Raji (cell line): Measurements from ENCODE around the gene GALNT2.

Source experiments
- POLR2A ChIP-seq: IDR thresholded peaks from 2 replicates; pipeline ENCODE4 v1.6.1; 2011; ENCODE audit warnings: low read depth, low read length, control low read depth; ENCODE audit not compliant: insufficient read depth

GALNT2 gene

DNA sequence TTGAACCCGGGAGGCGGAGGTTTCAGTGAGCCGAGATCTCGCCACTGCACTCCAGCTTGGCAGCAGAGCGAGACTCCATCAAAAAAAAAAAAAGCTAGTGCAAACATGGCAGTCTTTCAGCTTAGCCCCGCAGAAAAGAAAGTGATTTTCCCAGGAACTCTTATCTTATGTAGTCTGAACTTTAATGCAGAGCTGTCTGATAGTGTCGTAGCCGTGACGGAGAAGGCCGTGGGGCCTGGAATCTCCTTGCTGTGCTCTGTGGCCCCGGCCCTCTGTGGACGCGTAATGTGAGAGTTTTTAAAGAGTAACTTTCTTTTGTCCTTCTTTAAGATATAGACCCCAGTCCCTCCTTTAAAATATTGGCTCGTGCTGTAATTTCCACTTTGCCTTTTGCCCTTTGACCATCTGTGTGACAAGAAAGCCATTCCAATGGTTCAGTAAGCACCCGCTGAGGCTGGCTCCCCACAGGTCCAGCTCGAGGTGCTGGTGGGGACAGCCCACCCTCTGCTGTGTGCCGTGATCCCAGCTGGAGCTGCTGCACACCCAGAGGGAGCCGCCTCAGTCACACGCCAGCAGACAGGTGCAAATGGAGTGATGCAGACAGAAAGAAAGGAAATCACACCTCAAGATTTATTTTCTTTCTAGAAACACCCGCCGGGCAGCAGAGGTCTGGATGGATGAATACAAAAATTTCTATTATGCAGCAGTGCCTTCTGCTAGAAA is 195.1 kb downstream of the GALNT2 start:
- TF ChIP-seq POLR2A = no peak

DNA sequence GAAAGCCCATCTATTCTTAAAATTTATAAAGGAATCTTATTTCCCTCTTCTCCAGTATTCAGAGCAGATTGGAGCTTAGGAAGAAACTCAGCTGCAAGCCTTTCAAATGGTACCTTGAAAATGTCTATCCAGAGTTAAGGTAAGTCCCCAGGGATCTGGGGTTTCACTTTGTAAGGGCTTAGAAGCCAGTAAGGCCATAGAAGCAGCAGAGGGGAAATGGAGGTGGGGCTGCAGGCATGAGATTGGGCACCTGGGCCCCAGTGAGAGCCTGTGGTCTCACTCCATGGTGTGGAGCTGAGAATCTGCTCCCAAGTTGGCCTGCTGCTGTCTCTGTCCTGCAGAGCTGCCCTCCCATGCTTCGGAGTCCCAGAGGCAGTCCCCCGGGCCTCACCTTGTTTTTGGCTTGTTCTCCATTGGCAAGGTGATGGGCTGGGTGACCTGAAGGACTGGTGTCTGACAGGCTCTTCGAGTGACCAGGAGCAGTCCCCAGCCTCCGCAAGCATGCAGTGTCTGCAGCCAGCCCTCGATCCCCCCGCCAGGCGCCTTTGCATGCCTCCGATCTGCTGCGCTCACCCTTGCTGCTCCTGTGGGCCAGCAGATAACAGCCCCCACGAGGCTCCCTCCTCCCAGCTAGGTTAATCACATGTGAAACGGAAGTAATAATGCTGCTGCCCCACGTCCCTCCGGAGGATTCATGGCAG is 196.0 kb downstream of the GALNT2 start:
- TF ChIP-seq POLR2A = no peak

DNA sequence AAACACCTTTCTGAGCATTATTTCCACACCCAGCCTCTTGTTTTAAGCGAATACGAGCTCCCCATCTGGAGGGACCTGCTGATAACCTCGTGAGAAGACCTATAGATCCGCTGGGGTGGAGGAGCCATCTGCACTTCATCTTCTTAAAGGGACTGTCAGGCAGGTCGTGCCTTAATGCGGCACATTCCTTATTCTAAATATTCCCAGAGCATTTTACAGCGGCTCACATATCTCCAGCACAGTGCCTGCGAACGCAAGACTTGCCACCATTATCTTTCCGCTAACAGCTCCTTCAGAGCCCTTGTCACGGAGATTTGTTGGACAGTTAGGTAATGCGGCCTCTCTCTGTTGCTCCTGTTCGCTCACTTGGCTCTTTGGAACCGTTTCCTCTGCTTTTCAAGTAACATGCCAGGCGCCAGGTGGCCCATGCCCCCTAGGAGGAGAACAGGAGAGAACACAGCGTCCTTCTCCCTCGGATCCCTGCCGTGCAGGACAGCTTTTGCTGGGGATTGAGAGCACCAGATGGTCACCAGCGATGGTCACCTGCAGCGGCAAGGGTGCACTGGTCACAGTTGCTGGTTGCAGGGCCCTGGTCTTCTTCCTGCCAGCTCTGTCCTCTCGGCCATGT is 196.6 kb downstream of the GALNT2 start:
- no peak for TF ChIP-seq POLR2A

DNA sequence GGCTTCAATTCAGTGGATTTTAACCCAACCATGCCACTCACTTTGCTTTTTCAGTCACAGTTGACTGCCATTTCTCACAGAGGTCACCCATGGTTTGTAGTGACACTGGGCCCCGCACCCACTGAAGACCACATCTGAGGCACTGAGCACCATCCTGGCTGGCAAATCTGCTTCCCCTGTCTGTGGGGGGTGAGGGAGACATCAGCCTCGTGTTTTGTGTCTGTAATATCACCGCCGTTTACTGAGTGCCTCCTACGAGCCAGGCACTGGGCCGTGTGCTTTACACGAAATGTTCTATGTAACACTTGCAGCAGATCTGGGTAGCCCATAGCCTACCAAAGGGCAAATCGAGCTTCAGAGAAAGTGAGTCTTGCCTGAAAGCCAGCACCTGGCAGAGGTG is 197.3 kb downstream of the GALNT2 start:
- no peak for TF ChIP-seq POLR2A

DNA sequence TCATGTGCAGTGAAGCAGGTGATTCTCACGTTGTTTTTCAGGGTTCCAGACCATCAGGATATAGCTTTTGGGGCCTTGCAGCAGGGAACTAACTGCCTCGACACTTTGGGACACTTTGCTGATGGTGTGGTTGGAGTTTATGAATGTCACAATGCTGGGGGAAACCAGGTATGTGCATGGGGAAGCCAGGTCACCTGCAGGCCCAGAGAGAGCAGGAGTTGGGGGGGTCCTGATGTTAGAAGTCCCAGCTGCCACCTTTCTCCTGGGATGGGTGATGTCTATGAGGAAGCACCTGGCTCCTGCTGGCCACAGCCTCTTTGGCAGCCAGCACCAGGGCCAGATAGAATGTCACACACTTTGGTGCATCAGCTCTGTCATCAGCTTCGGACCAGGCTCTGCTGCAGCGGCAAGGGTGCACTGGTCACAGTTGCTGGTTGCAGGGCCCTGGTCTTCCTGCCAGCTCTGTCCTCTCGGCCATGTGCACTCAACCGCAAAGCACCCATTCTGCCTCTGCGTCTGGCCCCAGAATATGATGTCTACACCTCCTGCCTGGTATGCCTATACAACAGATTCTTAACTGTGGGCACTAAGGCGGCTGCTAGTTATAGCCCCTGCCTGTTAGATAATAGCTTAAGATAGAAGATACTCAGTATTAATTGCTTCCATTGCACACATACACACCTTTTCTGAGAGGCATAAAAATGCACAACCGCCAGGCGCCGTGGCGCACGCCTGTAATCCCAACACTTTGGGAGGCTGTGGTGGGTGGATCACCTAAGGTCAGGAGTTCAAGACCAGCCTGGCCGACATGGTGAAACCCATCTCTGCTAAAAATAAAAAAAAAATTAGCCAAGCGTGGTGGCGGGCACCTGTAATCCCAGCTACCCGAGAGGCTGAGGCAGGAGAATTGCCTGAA is 198.4 kb downstream of the GALNT2 start:
- TF ChIP-seq POLR2A = no peak

DNA sequence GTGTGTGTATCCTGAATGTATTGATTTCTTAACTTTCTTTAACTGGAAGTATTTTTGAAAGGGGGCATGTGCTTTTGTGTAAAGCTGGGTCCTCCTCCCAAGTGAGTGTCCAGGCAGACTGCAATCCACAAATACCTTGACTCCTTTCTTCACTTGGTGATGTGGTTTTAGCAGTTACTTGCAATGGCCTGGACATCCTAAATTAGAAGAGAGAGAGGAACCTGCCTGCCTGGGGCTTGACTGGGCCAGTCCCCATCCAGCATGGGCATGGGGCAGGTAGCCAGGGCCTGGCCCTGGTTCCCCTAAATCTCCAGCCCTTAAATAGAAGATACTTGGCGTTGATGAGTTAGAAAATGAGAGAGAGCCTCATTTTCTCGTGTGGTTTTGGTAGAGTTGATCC is 199.4 kb downstream of the GALNT2 start:
- no peak for TF ChIP-seq POLR2A

DNA sequence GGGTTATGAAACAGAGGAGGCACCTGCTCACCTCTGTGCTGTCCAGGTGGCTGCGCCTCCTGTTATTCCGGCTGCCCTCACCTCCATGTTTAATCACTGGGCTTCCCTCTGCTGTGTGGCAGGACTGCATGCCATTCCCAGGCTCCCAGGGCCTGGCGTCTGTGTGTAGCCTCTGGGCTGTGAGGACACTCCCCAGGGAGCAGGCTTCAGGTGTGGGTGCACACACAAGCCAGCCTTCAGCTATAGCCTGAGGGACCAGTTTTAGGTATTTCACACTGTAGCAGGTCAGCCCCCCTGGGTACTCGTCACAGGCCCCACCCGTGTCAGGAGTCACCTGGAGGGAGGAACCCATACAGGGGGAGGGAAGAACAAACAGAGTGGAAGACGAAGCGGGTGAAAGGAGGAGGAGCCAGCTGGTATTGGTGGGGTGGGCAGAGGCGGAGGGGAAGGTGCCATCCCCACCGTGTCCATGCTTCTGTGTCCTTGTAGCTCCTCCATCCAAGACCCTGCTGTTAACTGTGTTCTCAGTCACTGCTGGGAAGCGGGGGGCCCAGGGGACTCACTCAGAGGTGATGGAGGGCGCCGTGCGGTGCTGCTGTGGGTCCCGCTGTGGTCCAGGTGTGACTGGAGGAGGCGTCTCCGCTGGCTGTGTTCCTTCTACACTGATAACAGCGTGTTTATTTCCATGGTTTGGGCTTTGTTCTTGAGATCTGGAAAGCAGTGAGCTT is 200.5 kb downstream of the GALNT2 start:
- no peak for TF ChIP-seq POLR2A

DNA sequence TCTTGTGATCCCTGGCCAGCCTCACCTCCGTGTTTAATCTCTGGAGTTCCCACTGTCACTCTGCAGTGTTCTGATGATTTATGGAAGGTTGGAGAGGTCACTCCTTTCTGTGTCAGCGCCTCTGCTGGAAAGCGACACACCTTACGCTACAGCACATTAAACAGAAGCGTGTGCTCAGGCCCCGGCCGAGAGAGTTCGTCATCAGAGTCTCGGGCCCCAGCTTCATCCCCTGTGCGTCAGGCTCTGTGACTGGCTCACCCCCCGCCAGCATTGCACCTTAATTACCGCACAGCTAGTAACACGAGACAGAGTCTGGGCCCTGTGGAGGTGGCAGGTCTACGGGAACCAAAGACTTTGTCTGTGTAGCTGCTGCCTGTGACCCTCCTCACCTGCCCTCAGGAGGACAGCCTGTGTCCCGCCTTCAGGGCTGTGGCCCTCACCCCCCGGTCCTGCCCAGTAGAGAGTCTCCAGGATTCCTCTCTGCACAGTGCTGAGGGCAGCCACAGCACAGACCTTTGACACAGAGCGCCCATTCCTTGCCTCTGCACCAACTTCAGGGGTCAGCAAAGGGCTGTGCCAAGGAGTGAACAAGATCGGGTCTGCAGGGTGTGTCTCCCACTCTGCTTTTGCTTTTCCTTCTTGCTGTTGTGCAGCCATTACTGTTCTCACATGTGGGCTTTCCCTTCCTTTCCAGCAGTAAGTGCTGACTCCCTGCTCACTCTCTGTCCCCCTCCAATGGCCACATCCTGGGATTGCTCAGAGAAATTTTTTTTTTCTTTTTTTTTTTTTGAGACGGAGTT is 201.5 kb downstream of the GALNT2 start:
- no peak for TF ChIP-seq POLR2A

DNA sequence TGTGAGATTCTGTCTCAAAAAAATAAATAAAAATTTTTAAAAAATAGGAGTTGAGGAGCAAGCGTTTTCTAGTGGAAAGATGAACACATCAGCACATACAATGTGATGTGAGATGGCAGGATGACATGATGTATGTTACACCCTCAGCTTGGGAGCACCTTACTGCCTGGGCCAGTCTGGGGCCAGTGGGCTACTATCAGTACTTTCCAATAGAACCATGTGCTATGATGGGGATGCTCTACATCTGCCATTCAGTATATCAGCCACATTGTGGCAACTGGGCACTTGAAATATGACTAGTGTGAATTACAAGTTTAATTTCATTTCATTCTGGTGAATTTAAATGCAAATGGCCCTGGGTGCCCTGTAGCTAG is 203.1 kb downstream of the GALNT2 start:
- no peak for TF ChIP-seq POLR2A

DNA sequence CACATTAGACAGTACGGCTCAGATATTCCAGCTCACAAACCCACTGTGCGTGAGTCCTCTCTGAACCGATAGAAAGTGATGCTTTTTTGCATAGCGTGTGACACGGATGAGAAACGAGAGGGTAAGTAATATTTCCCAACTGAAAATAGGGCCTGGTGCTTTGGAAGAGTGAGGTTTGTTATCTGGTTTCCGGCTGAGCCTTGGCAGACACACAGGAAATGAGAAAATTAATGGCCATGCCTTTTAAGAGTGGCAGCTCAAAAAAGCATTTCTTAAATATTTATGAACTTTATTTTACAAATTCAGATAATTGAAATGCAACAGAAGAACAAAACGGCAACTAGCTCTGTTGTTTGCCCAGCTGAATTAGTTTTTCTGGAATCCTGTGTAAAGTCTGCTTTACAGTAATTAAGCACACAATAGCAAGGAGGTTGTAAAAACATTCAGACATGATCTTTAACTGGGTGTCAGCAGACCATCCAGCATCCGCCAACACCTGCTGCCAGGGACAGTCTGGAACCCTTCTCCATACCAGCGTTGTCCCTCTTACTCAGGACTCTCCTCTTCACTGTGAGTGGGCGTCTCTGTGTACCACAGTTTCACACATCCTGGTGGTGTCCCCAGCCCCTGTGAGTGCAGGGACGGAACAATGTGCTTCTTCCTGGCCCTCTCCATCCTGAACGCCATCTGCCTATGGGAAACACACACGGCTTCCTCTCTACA is 203.7 kb downstream of the GALNT2 start:
- no peak for TF ChIP-seq POLR2A

DNA sequence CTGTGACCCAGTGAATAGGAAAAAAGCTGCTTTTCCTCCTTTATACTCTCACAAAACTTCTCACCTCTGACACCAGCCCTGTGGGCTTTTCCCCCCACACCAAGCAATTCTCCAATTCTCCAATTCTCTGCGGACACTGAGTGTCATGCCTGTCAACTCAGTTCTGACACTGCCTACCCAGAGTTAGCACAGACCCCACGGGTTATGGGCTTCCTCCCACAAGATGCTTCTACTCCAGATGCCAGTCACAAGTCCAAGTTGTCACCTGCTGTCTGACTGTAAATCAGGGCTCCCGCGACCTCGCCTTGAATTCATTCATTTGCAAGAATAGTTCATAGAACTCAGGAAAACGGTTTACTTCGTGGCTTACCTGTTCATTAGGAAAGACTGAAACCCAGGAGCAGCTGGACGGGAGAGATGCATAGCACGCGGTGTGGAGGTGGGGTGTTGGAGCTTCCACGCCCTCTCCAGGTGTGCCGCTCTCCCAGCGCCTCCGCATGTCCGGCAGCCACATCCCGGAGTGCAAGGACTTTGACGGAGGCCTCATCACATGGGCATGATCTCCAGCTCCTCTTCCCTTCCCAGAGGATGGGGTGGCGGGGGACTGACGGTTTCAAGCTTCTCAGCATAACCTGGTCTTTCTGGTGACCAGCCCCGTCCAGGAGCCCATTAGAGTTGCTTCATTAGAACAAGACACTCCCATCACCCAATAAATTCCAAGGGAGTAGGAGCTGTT is 204.4 kb downstream of the GALNT2 start:
- TF ChIP-seq POLR2A = no peak

DNA sequence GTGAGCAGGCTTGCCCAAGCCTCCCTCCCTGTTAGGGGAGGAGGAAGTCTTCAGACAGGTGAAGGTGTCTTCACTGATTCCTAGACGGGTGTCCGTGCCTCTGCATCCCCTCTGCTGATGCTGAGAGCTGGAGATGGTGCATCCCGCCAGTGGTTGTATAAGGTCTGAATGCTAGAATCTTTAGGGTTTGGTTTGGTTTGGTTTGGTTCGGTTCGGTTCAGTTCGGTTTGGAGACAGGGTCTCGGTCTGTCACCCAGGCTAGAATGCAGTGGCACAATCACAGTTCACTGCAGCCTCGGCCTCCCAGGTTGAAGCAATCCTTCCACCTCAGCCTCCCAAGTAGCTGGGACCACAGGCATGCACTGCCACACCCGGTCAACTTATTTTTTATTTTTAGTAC is 205.5 kb downstream of the GALNT2 start:
- no peak for TF ChIP-seq POLR2A
